Measurements from ENCODE around the gene HCFC1R1. TPM values are rescaled to one million over a fixed set of nuclear protein-coding genes. Genes with fewer than 3 reads are reported as not detected.

The HCFC1R1 gene
- total RNA-seq, 1 experiment from 2014 or later: 76.0 TPM

GRCh38 chr16:3026609-3027488, 3.1 kb upstream of the HCFC1R1 start (continued):
- TF ChIP-seq, protein P1, sequence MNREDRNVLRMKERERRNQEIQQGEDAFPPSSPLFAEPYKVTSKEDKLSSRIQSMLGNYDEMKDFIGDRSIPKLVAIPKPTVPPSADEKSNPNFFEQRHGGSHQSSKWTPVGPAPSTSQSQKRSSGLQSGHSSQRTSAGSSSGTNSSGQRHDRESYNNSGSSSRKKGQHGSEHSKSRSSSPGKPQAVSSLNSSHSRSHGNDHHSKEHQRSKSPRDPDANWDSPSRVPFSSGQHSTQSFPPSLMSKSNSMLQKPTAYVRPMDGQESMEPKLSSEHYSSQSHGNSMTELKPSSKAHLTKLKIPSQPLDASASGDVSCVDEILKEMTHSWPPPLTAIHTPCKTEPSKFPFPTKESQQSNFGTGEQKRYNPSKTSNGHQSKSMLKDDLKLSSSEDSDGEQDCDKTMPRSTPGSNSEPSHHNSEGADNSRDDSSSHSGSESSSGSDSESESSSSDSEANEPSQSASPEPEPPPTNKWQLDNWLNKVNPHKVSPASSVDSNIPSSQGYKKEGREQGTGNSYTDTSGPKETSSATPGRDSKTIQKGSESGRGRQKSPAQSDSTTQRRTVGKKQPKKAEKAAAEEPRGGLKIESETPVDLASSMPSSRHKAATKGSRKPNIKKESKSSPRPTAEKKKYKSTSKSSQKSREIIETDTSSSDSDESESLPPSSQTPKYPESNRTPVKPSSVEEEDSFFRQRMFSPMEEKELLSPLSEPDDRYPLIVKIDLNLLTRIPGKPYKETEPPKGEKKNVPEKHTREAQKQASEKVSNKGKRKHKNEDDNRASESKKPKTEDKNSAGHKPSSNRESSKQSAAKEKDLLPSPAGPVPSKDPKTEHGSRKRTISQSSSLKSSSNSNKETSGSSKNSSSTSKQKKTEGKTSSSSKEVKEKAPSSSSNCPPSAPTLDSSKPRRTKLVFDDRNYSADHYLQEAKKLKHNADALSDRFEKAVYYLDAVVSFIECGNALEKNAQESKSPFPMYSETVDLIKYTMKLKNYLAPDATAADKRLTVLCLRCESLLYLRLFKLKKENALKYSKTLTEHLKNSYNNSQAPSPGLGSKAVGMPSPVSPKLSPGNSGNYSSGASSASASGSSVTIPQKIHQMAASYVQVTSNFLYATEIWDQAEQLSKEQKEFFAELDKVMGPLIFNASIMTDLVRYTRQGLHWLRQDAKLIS (CRISPR knock-in tag; IDR thresholded peaks at IDR 0.05; ENCODE audit: borderline replicate concordance): no peak
- no peak for TF ChIP-seq CREM (CRISPR knock-in tag; IDR thresholded peaks at IDR 0.05)
- TF ChIP-seq MYBL2 (CRISPR knock-in tag; IDR thresholded peaks at IDR 0.05): no peak
- TF ChIP-seq, protein P2, sequence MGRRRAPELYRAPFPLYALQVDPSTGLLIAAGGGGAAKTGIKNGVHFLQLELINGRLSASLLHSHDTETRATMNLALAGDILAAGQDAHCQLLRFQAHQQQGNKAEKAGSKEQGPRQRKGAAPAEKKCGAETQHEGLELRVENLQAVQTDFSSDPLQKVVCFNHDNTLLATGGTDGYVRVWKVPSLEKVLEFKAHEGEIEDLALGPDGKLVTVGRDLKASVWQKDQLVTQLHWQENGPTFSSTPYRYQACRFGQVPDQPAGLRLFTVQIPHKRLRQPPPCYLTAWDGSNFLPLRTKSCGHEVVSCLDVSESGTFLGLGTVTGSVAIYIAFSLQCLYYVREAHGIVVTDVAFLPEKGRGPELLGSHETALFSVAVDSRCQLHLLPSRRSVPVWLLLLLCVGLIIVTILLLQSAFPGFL (CRISPR knock-in tag; IDR thresholded peaks at IDR 0.05; ENCODE audit: borderline replicate concordance): no peak
- TF ChIP-seq TP53 (CRISPR knock-in tag; IDR thresholded peaks at IDR 0.05): no peak

DNA sequence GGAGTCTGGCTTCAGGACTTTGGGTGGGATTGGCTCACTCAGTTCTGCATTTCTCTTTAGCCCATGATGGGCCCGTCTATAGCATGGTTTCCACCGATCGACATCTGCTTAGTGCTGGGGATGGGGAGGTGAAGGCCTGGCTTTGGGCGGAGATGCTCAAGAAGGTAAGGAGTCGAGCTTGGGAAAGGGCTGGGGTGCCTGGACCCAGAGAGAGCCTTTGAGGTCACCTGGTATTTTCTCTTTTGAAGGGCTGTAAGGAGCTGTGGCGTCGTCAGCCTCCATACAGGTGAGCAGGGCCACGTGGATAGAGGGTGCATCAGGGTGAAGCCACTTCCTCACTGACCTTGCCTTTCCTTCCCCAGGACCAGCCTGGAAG, 2.2 kb upstream of the HCFC1R1 start:
- ChIA-PET POLR2A (interaction anchor here (17.1 kb wide), 1 partner anchor 20 kb away, joined by 502 read pairs; the partner anchor contains the start of gene CLDN9), CTCF (interaction anchor here (2.7 kb wide), 1 partner anchor 104 kb away, joined by 19 read pairs; no protein-coding TSS in a partner anchor)
- Mint-ChIP-seq H3K27me3 (ENCODE audit: low read depth) (no peaks in the 10 kb centered on the region), H3K4me3 (no peak overlapping the region), H3K36me3 (peaks cover 23% of the 10 kb centered on the region), H3K9me3 (no peaks in the 10 kb centered on the region), H3K27ac (no peak overlapping the region), H3K4me1 (peaks cover 36% of the 10 kb centered on the region)
- ATAC-seq (no peak), DNase-seq (ENCODE audit: low spot score) (no peak)
- TF ChIP-seq, protein P1 (CRISPR knock-in tag; IDR thresholded peaks at IDR 0.05; ENCODE audit: borderline replicate concordance): no peak
- no peak for TF ChIP-seq ZNF121 (CRISPR knock-in tag; IDR thresholded peaks at IDR 0.05)
- no peak for TF ChIP-seq TCF7 (CRISPR knock-in tag; IDR thresholded peaks at IDR 0.05; ENCODE audit: low read depth)
- TF ChIP-seq, protein P3, sequence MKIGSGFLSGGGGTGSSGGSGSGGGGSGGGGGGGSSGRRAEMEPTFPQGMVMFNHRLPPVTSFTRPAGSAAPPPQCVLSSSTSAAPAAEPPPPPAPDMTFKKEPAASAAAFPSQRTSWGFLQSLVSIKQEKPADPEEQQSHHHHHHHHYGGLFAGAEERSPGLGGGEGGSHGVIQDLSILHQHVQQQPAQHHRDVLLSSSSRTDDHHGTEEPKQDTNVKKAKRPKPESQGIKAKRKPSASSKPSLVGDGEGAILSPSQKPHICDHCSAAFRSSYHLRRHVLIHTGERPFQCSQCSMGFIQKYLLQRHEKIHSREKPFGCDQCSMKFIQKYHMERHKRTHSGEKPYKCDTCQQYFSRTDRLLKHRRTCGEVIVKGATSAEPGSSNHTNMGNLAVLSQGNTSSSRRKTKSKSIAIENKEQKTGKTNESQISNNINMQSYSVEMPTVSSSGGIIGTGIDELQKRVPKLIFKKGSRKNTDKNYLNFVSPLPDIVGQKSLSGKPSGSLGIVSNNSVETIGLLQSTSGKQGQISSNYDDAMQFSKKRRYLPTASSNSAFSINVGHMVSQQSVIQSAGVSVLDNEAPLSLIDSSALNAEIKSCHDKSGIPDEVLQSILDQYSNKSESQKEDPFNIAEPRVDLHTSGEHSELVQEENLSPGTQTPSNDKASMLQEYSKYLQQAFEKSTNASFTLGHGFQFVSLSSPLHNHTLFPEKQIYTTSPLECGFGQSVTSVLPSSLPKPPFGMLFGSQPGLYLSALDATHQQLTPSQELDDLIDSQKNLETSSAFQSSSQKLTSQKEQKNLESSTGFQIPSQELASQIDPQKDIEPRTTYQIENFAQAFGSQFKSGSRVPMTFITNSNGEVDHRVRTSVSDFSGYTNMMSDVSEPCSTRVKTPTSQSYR (CRISPR knock-in tag; IDR thresholded peaks at IDR 0.05): no peak
- TF ChIP-seq E2F4 (CRISPR knock-in tag; IDR thresholded peaks at IDR 0.05; ENCODE audit: borderline replicate concordance, low read depth): no peak
- no peak for TF ChIP-seq SMAD3 (CRISPR knock-in tag; IDR thresholded peaks at IDR 0.05; ENCODE audit: borderline replicate concordance)
- no peak for TF ChIP-seq ZNF263 (CRISPR knock-in tag; IDR thresholded peaks at IDR 0.05; ENCODE audit: low read depth)
